CD4-positive, alpha-beta T cell (primary cell): ENCODE measurements around the gene CARS2. TPM values are rescaled to one million over a fixed set of nuclear protein-coding genes. Genes with fewer than 3 reads are reported as not detected.

Experiments
- ATAC-seq: fragments of 200-7000 bp; cut with Tn5 transposase; one replicate; pipeline ENCODE4 v1.10.0; 2022; ENCODE audit warnings: mild to moderate bottlenecking; ENCODE audit not compliant: poor library complexity
- CTCF ChIA-PET: fragments of 350-600 bp; sonication (Branson Sonifier 250); formaldehyde crosslinking; loops from one replicate; lab custom pipeline; 2021; ENCODE audit warnings: antibody characterized with exemption, inconsistent platforms; lab: Charles Lee
- POLR2A ChIA-PET: fragments of 350-600 bp; sonication (Branson Sonifier 250); formaldehyde crosslinking; loops from one replicate; lab custom pipeline; 2021; ENCODE audit warnings: antibody characterized with exemption, inconsistent platforms; lab: Charles Lee
- DNase-seq, 14 experiments: peaks; one replicate each; pipeline ENCODE4 v3.0.0-alpha.2; 2013 to 2020; ENCODE audit warnings: mixed read lengths in 2 of 14
- H3K27ac ChIP-seq, 2 donors: one replicate each; pipeline versions ENCODE4 v1.5.1 to v1.7.0; 2013; ENCODE audit warnings: low read length in 2 of 2, low read depth in 1 of 2, mild to moderate bottlenecking in 1 of 2
- H3K27me3 ChIP-seq, 2 experiments: 1 replicate in 1 of 2; 2 replicates in 1 of 2; pipeline versions ENCODE4 v1.6.1 to v1.7.0; 2013; ENCODE audit warnings: low read length in 2 of 2, control low read depth in 1 of 2, mild to moderate bottlenecking in 1 of 2, moderate library complexity in 1 of 2; ENCODE audit not compliant: insufficient read depth in 2 of 2, control insufficient read depth in 1 of 2
- H3K36me3 ChIP-seq: one replicate; pipeline ENCODE4 v1.6.1; 2013; ENCODE audit warnings: low read length, control low read depth; ENCODE audit not compliant: insufficient read depth
- H3K4me1 ChIP-seq: one replicate; pipeline ENCODE4 v1.6.1; 2013; ENCODE audit warnings: low read length, control low read depth; ENCODE audit not compliant: insufficient read depth
- H3K4me3 ChIP-seq: one replicate; pipeline ENCODE4 v1.5.1; 2013; ENCODE audit warnings: mild to moderate bottlenecking, low read length, moderate library complexity
- H3K9me3 ChIP-seq, 2 experiments: 1 replicate in 1 of 2; 2 replicates in 1 of 2; pipeline versions ENCODE4 v1.6.1 to v1.7.0; 2013; ENCODE audit warnings: low read length in 2 of 2, mild to moderate bottlenecking in 2 of 2, control low read depth in 1 of 2, moderate library complexity in 1 of 2; ENCODE audit not compliant: control insufficient read depth in 1 of 2, insufficient read depth in 1 of 2
- H3K27ac Mint-ChIP-seq: one replicate; pipeline ENCODE4 v1.8.0; 2020; ENCODE audit warnings: mixed read lengths
- H3K27me3 Mint-ChIP-seq: one replicate; pipeline ENCODE4 v1.8.0; 2021; ENCODE audit warnings: mixed read lengths
- H3K36me3 Mint-ChIP-seq: one replicate; pipeline ENCODE4 v1.8.0; 2021; ENCODE audit warnings: low read depth, mixed read lengths
- H3K4me1 Mint-ChIP-seq: one replicate; pipeline ENCODE4 v1.8.0; 2021; ENCODE audit warnings: low read depth, mixed read lengths
- H3K4me3 Mint-ChIP-seq: one replicate; pipeline ENCODE4 v1.8.0; 2020; ENCODE audit warnings: mild to moderate bottlenecking, mixed read lengths
- H3K9me3 Mint-ChIP-seq: one replicate; pipeline ENCODE4 v1.8.0; 2020; ENCODE audit warnings: mixed read lengths
- CTCF ChIP-seq: fragments of 200-600 bp; IDR thresholded peaks from one replicate; pipeline ENCODE4 v1.8.0; 2022; ENCODE audit warnings: antibody characterized with exemption, mild to moderate bottlenecking
- intact Hi-C, 2 experiments: fragments of 100-400 bp; cut with DNase I in 1 of 2; cut with micrococcal nuclease in 1 of 2; formaldehyde crosslinking; loops; one replicate each; pipeline versions ENCODE4 v1.15.1 to v1.9.0; 2023 to 2025; cut with DNase I, micrococcal nuclease
- total RNA-seq, 174 experiments: library from RNA in 2 of 174; stranded (reverse) in 2 of 174; gene quantifications; one replicate each; pipeline ENCODE4 v1.2.3 and lab custom pipeline; 2021 to 2026

The CARS2 gene
- total RNA-seq, 2 experiments from 2014 or later: 50.2 to 56.5 TPM

- Mint-ChIP-seq H3K4me3 (no peak overlapping the region), H3K27me3 (no peaks in the 10 kb centered on the region), H3K36me3 (peaks cover 36% of the 10 kb centered on the region), H3K27ac (no peak overlapping the region), H3K9me3 (no peaks in the 10 kb centered on the region), H3K4me1 (peaks cover 56% of the 10 kb centered on the region)
- Histone ChIP-seq H3K27ac (no peak overlapping the region), H3K27me3 (no peaks in the 10 kb centered on the region), H3K4me3 (no peak overlapping the region), H3K4me1 (peaks cover 19% of the 10 kb centered on the region), H3K36me3 (peaks cover 29% of the 10 kb centered on the region), H3K9me3 (no peaks in the 10 kb centered on the region)
- ChIA-PET CTCF (no interaction called here), POLR2A (no interaction called here)
- no peak for DNase-seq
- intact Hi-C loops: no loop called here
- ATAC-seq: no peak
- no peak for TF ChIP-seq CTCF
Measured at GRCh38 chr13:110620596-110620995, 85.3 kb downstream of the CARS2 start.

DNA sequence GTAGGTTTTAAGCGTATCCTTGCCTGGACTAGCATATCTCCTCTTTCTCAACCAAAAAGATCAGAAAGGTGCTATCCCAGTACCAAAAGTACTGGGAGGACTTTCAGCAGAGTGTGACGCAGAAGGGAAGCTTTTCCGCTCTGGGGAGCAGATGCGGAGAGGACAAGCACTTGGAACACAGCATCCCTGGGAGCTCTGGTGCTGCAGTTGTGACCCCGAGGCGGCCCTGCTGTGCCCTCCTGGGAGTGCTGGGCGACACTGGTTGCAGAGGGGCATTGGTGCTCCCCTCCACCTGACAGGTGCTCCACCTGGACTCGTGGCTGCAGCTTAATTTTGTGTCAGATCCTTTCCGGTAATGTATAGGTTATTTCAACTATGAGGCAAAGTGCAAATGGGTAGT is 87.1 kb downstream of the CARS2 start:
- peaks cover 0 to 5% of the 10 kb centered on the region in 2 experiments for H3K9me3 ChIP-seq
- H3K27ac Mint-ChIP-seq: no peak overlapping the region
- no peak for DNase-seq
- intact Hi-C loops: loop anchor here (5.0 to 10.0 kb wide), 2 partner anchors 96 to 294 kb away; partner anchors contain the start of gene ING1 (in 1 of the 2)
- H3K36me3 ChIP-seq: peaks cover 13% of the 10 kb centered on the region
- H3K9me3 Mint-ChIP-seq: peaks cover 2% of the 10 kb centered on the region
- ChIA-PET POLR2A (interaction anchor here (1.2 kb wide), 1 partner anchor 57 kb away, joined by 3 read pairs; no protein-coding TSS in a partner anchor), CTCF (no interaction called here)
- ATAC-seq: no peak
- H3K36me3 Mint-ChIP-seq: peaks cover 33% of the 10 kb centered on the region
- TF ChIP-seq CTCF: no peak
- no peaks in the 10 kb centered on the region for H3K27me3 Mint-ChIP-seq
- H3K4me3 ChIP-seq: no peak overlapping the region
- H3K4me3 Mint-ChIP-seq: peak overlapping the region; percentile 9
- peaks cover 24% of the 10 kb centered on the region for H3K4me1 ChIP-seq
- no peaks in the 10 kb centered on the region for H3K27me3 ChIP-seq
- H3K27ac ChIP-seq: no peak overlapping the region
- peaks cover 62% of the 10 kb centered on the region for H3K4me1 Mint-ChIP-seq

- Histone ChIP-seq H3K36me3 (peaks cover 9% of the 10 kb centered on the region), H3K27ac (no peak overlapping the region), H3K9me3 (peaks cover 0 to 5% of the 10 kb centered on the region in 2 experiments), H3K27me3 (no peaks in the 10 kb centered on the region), H3K4me1 (peaks cover 24% of the 10 kb centered on the region), H3K4me3 (no peak overlapping the region)
- no peaks in the 10 kb centered on the region for H3K27me3 Mint-ChIP-seq
- peaks cover 28% of the 10 kb centered on the region for H3K36me3 Mint-ChIP-seq
- intact Hi-C loops: loop anchor here (5.0 to 10.0 kb wide), 2 partner anchors 97 to 294 kb away; partner anchors contain the start of gene ING1 (in 1 of the 2)
- DNase-seq (no peak), ATAC-seq (no peak)
- TF ChIP-seq CTCF: no peak
- ChIA-PET POLR2A (interaction anchor here (1.2 kb wide), 1 partner anchor 56 kb away, joined by 3 read pairs; no protein-coding TSS in a partner anchor), CTCF (no interaction called here)
- H3K27ac Mint-ChIP-seq: no peak overlapping the region
- peaks cover 62% of the 10 kb centered on the region for H3K4me1 Mint-ChIP-seq
- peak overlapping the region; percentile 9 for H3K4me3 Mint-ChIP-seq
- H3K9me3 Mint-ChIP-seq: peaks cover 2% of the 10 kb centered on the region
Measured at GRCh38 chr13:110618167-110618566, 87.7 kb downstream of the CARS2 start.
